Aorta (tissue), 5 donors: ENCODE measurements around the gene CALCB. TPM values are rescaled to one million over a fixed set of nuclear protein-coding genes. Genes with fewer than 3 reads are reported as not detected.
"Not testable (repeated sequence)": the region's sequence is repeated elsewhere in the genome, so short reads cannot be mapped to it uniquely, and the experiment has no call there.

Experiments used
- ATAC-seq: fragments of 200-7000 bp; cut with Tn5 transposase; one replicate; pipeline ENCODE4 v1.9.1; 2022; ENCODE audit warnings: moderate library complexity; ENCODE audit not compliant: low FRiP score
- DNase-seq, 2 donors: peaks; one replicate each; pipeline ENCODE4 v3.0.0-alpha.2; 2020
- H3K27ac ChIP-seq, 2 donors: one replicate each; pipeline ENCODE4 v1.5.1; 2013; ENCODE audit warnings: low read length in 2 of 2, mild to moderate bottlenecking in 2 of 2, moderate library complexity in 2 of 2, control low read depth in 1 of 2, inconsistent platforms in 1 of 2, low read depth in 1 of 2
- H3K27me3 ChIP-seq, 2 donors: one replicate each; pipeline ENCODE4 v1.6.1; 2013; ENCODE audit warnings: control low read depth in 1 of 2, low read length in 1 of 2, mild to moderate bottlenecking in 1 of 2, moderate library complexity in 1 of 2; ENCODE audit not compliant: insufficient read depth in 2 of 2, control insufficient read depth in 1 of 2
- H3K36me3 ChIP-seq, 2 donors: one replicate each; pipeline ENCODE4 v1.6.1; 2013; ENCODE audit warnings: control low read depth in 1 of 2, low read length in 1 of 2, mild to moderate bottlenecking in 1 of 2; ENCODE audit not compliant: insufficient read depth in 2 of 2, control insufficient read depth in 1 of 2
- H3K4me1 ChIP-seq, 2 donors: one replicate each; pipeline ENCODE4 v1.6.1; 2013; ENCODE audit warnings: low read length in 2 of 2, control low read depth in 1 of 2, mild to moderate bottlenecking in 1 of 2, moderate library complexity in 1 of 2; ENCODE audit not compliant: insufficient read depth in 2 of 2, control insufficient read depth in 1 of 2
- H3K4me3 ChIP-seq, 2 donors: one replicate each; pipeline ENCODE4 v1.5.1; 2013; ENCODE audit warnings: low read length in 2 of 2, control low read depth in 1 of 2, mild to moderate bottlenecking in 1 of 2
- H3K9me3 ChIP-seq: one replicate; pipeline ENCODE4 v1.6.1; 2013; ENCODE audit warnings: mild to moderate bottlenecking, low read length; ENCODE audit not compliant: control insufficient read depth
- WGBS, 2 donors: extraction: QIAGEN DNeasy Blood & Tissue Kit; methylation state at CpG; one replicate each; pipeline ENCODE4 v1.1.7; 2013; 5-methylcytosine and 5-hydroxymethylcytosine counted together
- intact Hi-C, 2 donors: fragments of 100-400 bp; cut with DNase I; formaldehyde crosslinking; loops; one replicate each; pipeline versions ENCODE4 v1.14.2 to v1.15.0; 2022
- polyA plus RNA-seq, 2 donors: library from polyadenylated mRNA; stranded (reverse); fragments of 200-250 nt; gene quantifications; one replicate each; pipeline ENCODE4 v1.2.3, GENCODE V29; 2013
- total RNA-seq, 2 donors: library from RNA; stranded (reverse); fragmentation: NEBNext Ultra II Directional; extraction: Animal tissue kit (Norgen Biotek cat#: 25700); gene quantifications; one replicate each; pipeline ENCODE4 v1.2.1, GENCODE V29; 2021
- donor health status: healthy with polysubstance abuse.
- donor health status: Bipolar disorder and iron deficiency.
- donor health status: DM: no; HTN: no; CAD: no.
- donor health status: DM: no; HTN: no; CAD: no.
- donor health status: DM: yes; HTN: yes; CAD: no.

CALCB gene
- total and polyA plus RNA-seq, 4 donors: 0.15 to 0.16 TPM; not detected in 2

- Histone ChIP-seq H3K4me1 (no peaks in the 10 kb centered on the region), H3K36me3 (no peaks in the 10 kb centered on the region), H3K4me3 (no peak overlapping the region), H3K9me3 (no peaks in the 10 kb centered on the region), H3K27ac (no peak overlapping the region), H3K27me3 (no peaks in the 10 kb centered on the region)
- no peak for ATAC-seq
- intact Hi-C loops: no loop called here
- DNase-seq: no peak
Observed at GRCh38 chr11:15045209-15045608, 28.2 kb upstream of the CALCB start.

GRCh38 chr11:15045891-15046290 lies 27.5 kb upstream of the CALCB start:
- ATAC-seq (no peak), DNase-seq (no peak)
- Histone ChIP-seq H3K36me3 (no peaks in the 10 kb centered on the region), H3K9me3 (no peaks in the 10 kb centered on the region), H3K4me3 (no peak overlapping the region), H3K27ac (no peak overlapping the region), H3K27me3 (no peaks in the 10 kb centered on the region), H3K4me1 (no peaks in the 10 kb centered on the region)
- 76 to 87% methylated on average over 2 of the region's 2 CpGs for WGBS, 2 donors
- intact Hi-C loops: no loop called here

- H3K27ac ChIP-seq, H3K36me3 ChIP-seq, H3K4me1 ChIP-seq, H3K4me3 ChIP-seq, DNase-seq, H3K9me3 ChIP-seq, intact Hi-C loops, H3K27me3 ChIP-seq, ATAC-seq: not testable (repeated sequence)
- WGBS, 2 donors: 92 to 94% methylated on average over 3 of the region's 3 CpGs
Observed at GRCh38 chr11:15046673-15047072, 26.7 kb upstream of the CALCB start.

- intact Hi-C loops: no loop called here
- ATAC-seq: no peak
- Histone ChIP-seq H3K27me3 (no peaks in the 10 kb centered on the region), H3K27ac (no peak overlapping the region), H3K9me3 (no peaks in the 10 kb centered on the region), H3K4me3 (no peak overlapping the region), H3K4me1 (no peaks in the 10 kb centered on the region), H3K36me3 (no peaks in the 10 kb centered on the region)
- DNase-seq: no peak
Observed at GRCh38 chr11:15048616-15049015, 24.8 kb upstream of the CALCB start.

- Histone ChIP-seq H3K9me3 (no peaks in the 10 kb centered on the region), H3K4me1 (no peaks in the 10 kb centered on the region), H3K4me3 (no peak overlapping the region), H3K27me3 (no peaks in the 10 kb centered on the region), H3K27ac (no peak overlapping the region), H3K36me3 (no peaks in the 10 kb centered on the region)
- DNase-seq (no peak), ATAC-seq (no peak)
- WGBS, 2 donors: 56 to 71% methylated on average over 1 of the region's 1 CpG
- intact Hi-C loops: loop anchor here in 1 of 2 donors (10.0 kb wide), 1 partner anchor 108 kb away; no protein-coding TSS in a partner anchor
Observed at GRCh38 chr11:15053191-15053685, 20.2 kb upstream of the CALCB start.

GRCh38 chr11:15055620-15056356 lies 17.6 kb upstream of the CALCB start:
- no peaks in the 10 kb centered on the region for H3K27me3 ChIP-seq
- no peak overlapping the region for H3K4me3 ChIP-seq
- no peak overlapping the region for H3K27ac ChIP-seq
- no peaks in the 10 kb centered on the region for H3K9me3 ChIP-seq
- WGBS, 2 donors: 53 to 57% methylated on average over 3 of the region's 3 CpGs
- no peak for ATAC-seq
- intact Hi-C loops: loop anchor here in 1 of 2 donors (10.0 kb wide), 1 partner anchor 111 kb away; no protein-coding TSS in a partner anchor
- no peak for DNase-seq
- H3K36me3 ChIP-seq: no peaks in the 10 kb centered on the region
- H3K4me1 ChIP-seq: no peaks in the 10 kb centered on the region

- no peaks in the 10 kb centered on the region for H3K4me1 ChIP-seq
- no peak overlapping the region for H3K4me3 ChIP-seq
- intact Hi-C loops: loop anchor here in 1 of 2 donors (10.0 kb wide), 1 partner anchor 113 kb away; no protein-coding TSS in a partner anchor
- H3K27me3 ChIP-seq: no peaks in the 10 kb centered on the region
- DNase-seq: no peak
- H3K9me3 ChIP-seq: no peaks in the 10 kb centered on the region
- H3K36me3 ChIP-seq: no peaks in the 10 kb centered on the region
- H3K27ac ChIP-seq: no peak overlapping the region
- 84 to 86% methylated on average over 1 of the region's 1 CpG for WGBS, 2 donors
- no peak for ATAC-seq
Observed at GRCh38 chr11:15057329-15057728, 16.1 kb upstream of the CALCB start.

GRCh38 chr11:15059132-15059915 lies 14.1 kb upstream of the CALCB start:
- ATAC-seq (no peak), DNase-seq (no peak)
- Histone ChIP-seq H3K27me3 (no peaks in the 10 kb centered on the region), H3K36me3 (no peaks in the 10 kb centered on the region), H3K4me1 (no peaks in the 10 kb centered on the region), H3K27ac (no peak overlapping the region), H3K4me3 (no peak overlapping the region), H3K9me3 (no peaks in the 10 kb centered on the region)
- 75 to 76% methylated on average over 2 of the region's 2 CpGs for WGBS, 2 donors
- intact Hi-C loops: loop anchor here in 1 of 2 donors (10.0 kb wide), 1 partner anchor 115 kb away; no protein-coding TSS in a partner anchor
